Uterus (tissue), 4 donors: Measurements from ENCODE around the gene MYZAP. TPM values are rescaled to one million over a fixed set of nuclear protein-coding genes. Genes with fewer than 3 reads are reported as not detected.

Experiments
- DNase-seq, 2 donors: peaks; one replicate each; pipeline ENCODE4 v3.0.0-alpha.2; 2019 to 2020
- H3K27ac ChIP-seq, 2 donors: fragments of 200-600 bp; sonication (generic); 1 replicate in 1 of 2; 2 replicates in 1 of 2; pipeline ENCODE4 v1.5.1; 2016 to 2018
- H3K27me3 ChIP-seq, 2 donors: fragments of 200-600 bp; sonication (generic); one replicate each; pipeline ENCODE4 v1.5.1; 2018 to 2019; ENCODE audit warnings: control low read depth in 1 of 2
- H3K36me3 ChIP-seq, 2 donors: fragments of 200-600 bp; sonication (generic); one replicate each; pipeline ENCODE4 v1.5.1; 2019; ENCODE audit warnings: control low read depth in 1 of 2
- H3K4me1 ChIP-seq, 2 donors: fragments of 200-600 bp; sonication (generic); one replicate each; pipeline ENCODE4 v1.5.1; 2018 to 2019; ENCODE audit warnings: control low read depth in 1 of 2
- H3K4me3 ChIP-seq, 2 donors: fragments of 200-600 bp; sonication (generic); 1 replicate in 1 of 2; 2 replicates in 1 of 2; pipeline ENCODE4 v1.5.1; 2018 to 2019; ENCODE audit warnings: mild to moderate bottlenecking in 1 of 2
- H3K9me3 ChIP-seq, 2 donors: fragments of 200-600 bp; sonication (generic); one replicate each; pipeline ENCODE4 v1.5.1; 2019; ENCODE audit warnings: control low read depth in 1 of 2
- POLR2A ChIP-seq, 2 donors: fragments of 450-650 bp; IDR thresholded peaks; one replicate each; pipeline ENCODE4 v1.6.1; 2016; ENCODE audit warnings: antibody characterized with exemption in 2 of 2, mild to moderate bottlenecking in 1 of 2, moderate library complexity in 1 of 2
- intact Hi-C: fragments of 100-400 bp; cut with DNase I; formaldehyde crosslinking; loops from one replicate; pipeline ENCODE4 v1.15.1; 2023; ENCODE audit warnings: low total_unique reads
- total RNA-seq, 4 donors: library from RNA; depleted of rRNA in 3 of 4; stranded (reverse); fragments of >200 nt in 3 of 4; gene quantifications; one replicate each; pipeline versions ENCODE4 v1.1.0 to v1.2.4, GENCODE V29; 2014 to 2023
- TF ChIP-seq, protein P1 (sequence below), 4 experiments: fragments of 200-600 bp in 2 of 4; fragments of 450-650 bp in 2 of 4; sonication (generic) in 2 of 4; IDR thresholded peaks; one replicate each; pipeline ENCODE4 v1.5.1; 2016 to 2019; ENCODE audit warnings: antibody characterized with exemption in 4 of 4, mild to moderate bottlenecking in 2 of 4, moderate library complexity in 1 of 4
- donor health status: DM: yes; HTN: yes; CAD: no.

Gene MYZAP
- total RNA-seq, 4 donors from 2014 or later, result 7.7 to 22.5 (median 18.2) TPM

DNA sequence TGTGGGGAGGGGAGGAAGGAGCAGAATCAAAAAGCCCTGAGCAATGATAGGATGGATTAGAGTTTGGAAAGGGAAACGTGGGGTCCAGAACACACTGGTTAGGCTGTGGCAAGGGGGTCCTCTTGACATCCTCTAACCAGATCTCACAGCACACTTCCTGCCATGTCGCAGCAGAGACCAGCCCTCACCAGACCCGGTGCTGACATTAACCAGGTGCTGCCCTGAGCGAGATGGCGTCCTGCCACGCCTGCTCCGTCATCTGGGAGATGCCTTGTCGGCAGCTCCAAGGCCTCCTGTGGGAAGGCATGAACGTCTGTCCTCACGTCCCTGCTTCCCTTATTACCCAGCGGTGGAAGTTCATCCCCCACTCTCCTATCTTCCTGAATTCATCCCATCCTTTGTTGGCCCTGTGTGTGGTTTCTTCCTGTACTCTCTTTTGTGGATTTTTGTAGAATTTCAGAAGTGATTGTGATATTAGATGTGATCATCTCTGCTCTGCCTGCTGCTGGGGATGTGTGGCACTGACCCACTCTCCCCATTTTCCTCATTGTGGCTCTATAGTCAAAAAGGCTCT lies 29.4 kb upstream of the MYZAP start:
- intact Hi-C loops, result loop anchor here (5.0 kb wide), 1 partner anchor 50 kb away; no protein-coding TSS in a partner anchor
- no peak for TF ChIP-seq POLR2A (IDR thresholded peaks at IDR 0.05)
- no peaks in the 10 kb centered on the region for H3K27me3 ChIP-seq
- H3K9me3 ChIP-seq, result no peaks in the 10 kb centered on the region
- H3K27ac ChIP-seq, result peak overlapping the region; percentile 55 to 56
- no peaks in the 10 kb centered on the region for H3K36me3 ChIP-seq
- H3K4me3 ChIP-seq, result no peak overlapping the region
- peak in 1 of 2 donors; percentile 41 for DNase-seq
- peaks cover 0 to 5% of the 10 kb centered on the region in 2 donors for H3K4me1 ChIP-seq

DNA sequence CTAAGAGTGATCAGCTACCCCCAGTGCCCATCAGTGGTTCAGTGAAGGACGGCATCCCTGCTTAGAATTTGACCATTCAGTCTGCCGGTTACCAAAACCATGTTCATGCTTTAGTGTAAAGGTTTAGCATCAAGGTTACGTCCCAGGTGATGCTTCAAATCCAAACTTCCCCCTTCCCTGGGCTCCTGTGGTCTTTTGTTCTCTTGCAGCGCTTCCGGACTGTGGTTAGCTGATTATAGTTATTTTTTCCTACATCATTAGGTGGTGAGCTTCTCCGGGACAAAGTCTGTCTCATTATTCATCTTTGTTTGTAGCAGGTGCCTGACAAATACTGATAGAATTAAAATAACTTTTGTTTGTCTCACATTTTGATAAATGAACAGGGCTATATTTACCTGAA lies 28.3 kb upstream of the MYZAP start:
- peaks cover 0 to 5% of the 10 kb centered on the region in 2 donors for H3K4me1 ChIP-seq
- TF ChIP-seq, protein P1, sequence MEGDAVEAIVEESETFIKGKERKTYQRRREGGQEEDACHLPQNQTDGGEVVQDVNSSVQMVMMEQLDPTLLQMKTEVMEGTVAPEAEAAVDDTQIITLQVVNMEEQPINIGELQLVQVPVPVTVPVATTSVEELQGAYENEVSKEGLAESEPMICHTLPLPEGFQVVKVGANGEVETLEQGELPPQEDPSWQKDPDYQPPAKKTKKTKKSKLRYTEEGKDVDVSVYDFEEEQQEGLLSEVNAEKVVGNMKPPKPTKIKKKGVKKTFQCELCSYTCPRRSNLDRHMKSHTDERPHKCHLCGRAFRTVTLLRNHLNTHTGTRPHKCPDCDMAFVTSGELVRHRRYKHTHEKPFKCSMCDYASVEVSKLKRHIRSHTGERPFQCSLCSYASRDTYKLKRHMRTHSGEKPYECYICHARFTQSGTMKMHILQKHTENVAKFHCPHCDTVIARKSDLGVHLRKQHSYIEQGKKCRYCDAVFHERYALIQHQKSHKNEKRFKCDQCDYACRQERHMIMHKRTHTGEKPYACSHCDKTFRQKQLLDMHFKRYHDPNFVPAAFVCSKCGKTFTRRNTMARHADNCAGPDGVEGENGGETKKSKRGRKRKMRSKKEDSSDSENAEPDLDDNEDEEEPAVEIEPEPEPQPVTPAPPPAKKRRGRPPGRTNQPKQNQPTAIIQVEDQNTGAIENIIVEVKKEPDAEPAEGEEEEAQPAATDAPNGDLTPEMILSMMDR (IDR thresholded peaks at IDR 0.05), result no peak
- no peak for TF ChIP-seq POLR2A (IDR thresholded peaks at IDR 0.05)
- intact Hi-C loops, result loop anchor here (5.0 kb wide), 1 partner anchor 49 kb away; no protein-coding TSS in a partner anchor

DNA sequence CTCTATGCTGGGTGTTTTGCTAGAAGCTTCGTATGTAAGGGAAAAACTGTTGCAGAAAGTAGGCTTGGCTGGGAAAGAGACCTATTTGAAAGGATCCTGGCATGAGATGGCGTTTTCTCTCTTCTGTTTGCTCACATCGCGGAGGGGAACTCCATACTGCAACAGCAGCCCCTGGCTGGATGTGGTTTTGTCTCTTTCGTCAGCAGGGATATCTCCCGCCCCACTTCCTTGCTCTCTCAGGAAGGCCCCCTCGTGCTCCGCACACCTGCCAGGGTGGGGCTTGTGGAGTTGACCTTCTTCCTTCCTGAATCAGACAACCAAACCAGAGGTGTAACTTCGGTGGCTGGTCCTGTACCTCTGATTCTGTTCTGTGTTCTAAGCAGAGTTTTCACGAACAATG lies 26.4 kb upstream of the MYZAP start:
- intact Hi-C loops, result no loop called here
- no peaks in the 10 kb centered on the region for H3K9me3 ChIP-seq
- DNase-seq, result no peak
- H3K36me3 ChIP-seq, result no peaks in the 10 kb centered on the region
- H3K27ac ChIP-seq, result peak overlapping the region in 1 of 2 donors; percentile 17
- no peaks in the 10 kb centered on the region for H3K27me3 ChIP-seq
- TF ChIP-seq, protein P1 (IDR thresholded peaks at IDR 0.05), result no peak
- TF ChIP-seq POLR2A (IDR thresholded peaks at IDR 0.05), result no peak
- H3K4me1 ChIP-seq, result peaks cover 4 to 5% of the 10 kb centered on the region in 2 donors
- H3K4me3 ChIP-seq, result no peak overlapping the region

More for the DNA sequence above, 28.3 kb upstream of the MYZAP start:
- no peaks in the 10 kb centered on the region for H3K27me3 ChIP-seq
- no peaks in the 10 kb centered on the region for H3K9me3 ChIP-seq
- no peak overlapping the region for H3K4me3 ChIP-seq
- H3K27ac ChIP-seq, result no peak overlapping the region
- H3K36me3 ChIP-seq, result no peaks in the 10 kb centered on the region
- no peak for DNase-seq

DNA sequence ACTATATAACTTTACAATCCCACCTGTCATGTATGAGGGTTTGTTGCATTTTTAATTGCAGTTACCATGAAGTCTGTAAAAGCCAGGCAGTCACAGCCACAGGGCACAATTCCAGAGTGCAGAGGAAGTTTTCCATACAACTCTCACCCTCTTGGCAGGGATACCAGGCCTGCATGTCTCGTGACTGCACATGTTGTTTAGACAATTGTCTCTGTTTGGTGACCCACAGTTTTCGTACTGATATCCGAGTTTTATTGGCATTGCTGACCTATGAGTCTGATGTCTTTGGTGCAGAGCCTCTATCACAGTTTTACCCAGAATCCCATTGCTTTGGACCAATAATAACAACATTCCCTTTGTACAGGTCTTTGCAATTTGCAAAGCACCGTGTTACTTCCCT lies 24.9 kb upstream of the MYZAP start:
- Histone ChIP-seq H3K27ac (peak overlapping the region; percentile 79 to 85), H3K36me3 (no peaks in the 10 kb centered on the region), H3K27me3 (no peaks in the 10 kb centered on the region), H3K9me3 (no peaks in the 10 kb centered on the region), H3K4me1 (peaks cover 4 to 5% of the 10 kb centered on the region in 2 donors), H3K4me3 (no peak overlapping the region)
- no peak for TF ChIP-seq POLR2A (IDR thresholded peaks at IDR 0.05)
- TF ChIP-seq, protein P1 (IDR thresholded peaks at IDR 0.05), result no peak
- intact Hi-C loops, result no loop called here
- no peak for DNase-seq

DNA sequence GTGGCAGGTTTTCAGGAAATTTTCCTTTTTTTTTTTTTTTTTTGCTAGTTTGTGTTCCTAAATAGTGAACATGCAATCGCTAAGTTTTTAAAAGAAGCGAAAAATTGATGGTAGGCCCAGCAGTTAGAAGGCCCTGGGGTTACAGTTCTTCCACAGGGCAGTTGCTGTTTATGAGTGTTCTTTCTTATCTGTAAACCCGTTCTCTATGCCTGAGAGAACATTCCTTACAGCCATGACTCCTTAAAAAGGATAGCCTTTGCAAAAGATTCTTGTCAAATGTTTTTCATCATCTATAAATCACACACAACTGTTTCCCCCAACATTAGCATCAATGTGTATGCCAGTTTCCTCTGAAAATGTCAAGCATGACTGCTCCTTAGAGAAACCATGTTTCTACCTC lies 23.8 kb upstream of the MYZAP start:
- peaks cover 4 to 5% of the 10 kb centered on the region in 2 donors for H3K4me1 ChIP-seq
- no peak for DNase-seq
- intact Hi-C loops, result no loop called here
- no peaks in the 10 kb centered on the region for H3K27me3 ChIP-seq
- TF ChIP-seq, protein P1 (IDR thresholded peaks at IDR 0.05), result no peak
- TF ChIP-seq POLR2A (IDR thresholded peaks at IDR 0.05), result no peak
- H3K36me3 ChIP-seq, result no peaks in the 10 kb centered on the region
- no peaks in the 10 kb centered on the region for H3K9me3 ChIP-seq
- no peak overlapping the region for H3K4me3 ChIP-seq
- H3K27ac ChIP-seq, result peak overlapping the region; percentile 79 to 85
